Prostate gland (tissue), 2 donors: Measurements from ENCODE around the gene PODXL2.

Experiments used
- CTCF ChIP-seq, 4 experiments: fragments of 200-600 bp in 2 of 4; fragments of 450-650 bp in 2 of 4; sonication (generic) in 2 of 4; IDR thresholded peaks; 1 replicate in 3 of 4; 2 replicates in 1 of 4; pipeline ENCODE4 v1.5.1; 2016 to 2019; ENCODE audit warnings: antibody characterized with exemption in 4 of 4, mild to moderate bottlenecking in 2 of 4, moderate library complexity in 2 of 4
- POLR2A ChIP-seq: fragments of 450-650 bp; IDR thresholded peaks from one replicate; pipeline ENCODE4 v1.6.1; 2016; ENCODE audit warnings: antibody characterized with exemption, mild to moderate bottlenecking
- POLR2AphosphoS5 ChIP-seq: sonication (generic); formaldehyde crosslinking; IDR thresholded peaks from one replicate; pipeline ENCODE4 v1.6.1; 2017; ENCODE audit warnings: antibody characterized with exemption

DNA sequence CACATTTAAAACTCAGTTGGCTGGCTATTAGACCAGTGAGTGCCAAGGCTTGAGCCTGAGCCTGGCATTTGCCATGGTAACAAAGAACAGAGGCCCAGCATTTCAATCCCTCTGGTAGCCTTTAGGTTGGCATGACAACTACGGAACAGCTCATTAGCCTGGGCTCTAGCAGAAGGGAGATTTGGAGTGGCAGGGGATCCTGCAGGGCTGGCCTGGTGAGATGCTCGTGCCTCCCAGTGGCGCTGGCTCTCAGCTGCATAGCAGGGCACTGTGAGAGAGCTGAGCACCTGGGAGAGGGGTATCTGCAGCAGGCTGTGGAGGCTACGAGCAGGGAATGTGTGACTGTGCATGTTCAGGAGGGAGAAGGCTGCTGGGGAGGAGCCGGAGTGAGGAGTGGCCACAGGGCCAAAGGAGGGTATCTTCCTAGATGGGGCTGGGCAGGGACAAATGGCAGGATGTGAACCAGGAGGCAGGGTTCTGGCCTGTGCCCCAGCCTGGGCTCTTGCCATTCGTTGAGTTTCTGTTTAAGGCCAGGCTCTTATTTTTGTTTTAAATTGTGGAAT, 38.2 kb downstream of the PODXL2 start:
- TF ChIP-seq POLR2A (no peak), CTCF (IDR thresholded peaks at IDR 0.05) (no peak), POLR2AphosphoS5 (no peak)
